GM21423 (cell line): ENCODE data around the gene BBIP1.

Experiments
- ATAC-seq: cut with Tn5 transposase; IDR thresholded peaks from one replicate; pipeline ENCODE4 v1.9.1; 2021; ENCODE audit warnings: mild to moderate bottlenecking, moderate library complexity; ENCODE audit not compliant: unreplicated experiment

The BBIP1 gene

DNA sequence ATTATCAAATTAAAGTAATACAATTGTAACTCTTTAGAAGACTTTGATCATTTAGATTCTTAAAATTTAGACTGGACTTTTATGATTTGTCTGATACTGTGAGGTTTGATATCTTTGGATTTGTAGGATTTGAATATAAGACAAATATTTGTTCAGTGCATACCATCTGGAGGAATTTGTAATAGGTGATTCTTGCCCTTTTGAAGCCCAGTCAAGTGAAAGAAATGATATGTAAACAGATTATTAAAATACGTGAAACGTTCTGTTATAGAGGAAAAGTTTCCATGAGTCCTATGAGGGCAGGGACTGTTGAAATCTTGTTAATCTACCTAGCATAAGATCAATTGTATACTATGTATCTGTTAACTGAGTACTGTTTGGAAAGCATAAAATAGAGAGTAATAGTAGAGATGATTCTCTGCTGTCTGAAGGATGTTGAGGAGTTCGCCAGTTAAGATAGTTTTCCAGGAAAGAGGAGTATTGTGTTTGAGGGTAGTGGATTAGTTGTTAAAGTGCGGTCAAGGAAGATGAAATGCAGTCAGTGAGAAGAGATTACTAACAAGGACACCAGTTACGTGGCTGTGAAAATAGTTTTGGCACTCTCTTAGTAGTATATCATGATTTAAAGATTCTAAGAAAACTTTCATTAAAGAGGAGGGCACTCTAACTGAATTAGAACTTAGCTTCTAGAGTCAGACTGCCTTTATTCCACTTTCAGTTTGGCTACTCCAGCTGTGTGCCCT is 32.9 kb downstream of the BBIP1 start:
- ATAC-seq = no peak

GRCh38 chr10:110883924-110884323 is 35.1 kb downstream of the BBIP1 start:
- ATAC-seq = no peak

DNA sequence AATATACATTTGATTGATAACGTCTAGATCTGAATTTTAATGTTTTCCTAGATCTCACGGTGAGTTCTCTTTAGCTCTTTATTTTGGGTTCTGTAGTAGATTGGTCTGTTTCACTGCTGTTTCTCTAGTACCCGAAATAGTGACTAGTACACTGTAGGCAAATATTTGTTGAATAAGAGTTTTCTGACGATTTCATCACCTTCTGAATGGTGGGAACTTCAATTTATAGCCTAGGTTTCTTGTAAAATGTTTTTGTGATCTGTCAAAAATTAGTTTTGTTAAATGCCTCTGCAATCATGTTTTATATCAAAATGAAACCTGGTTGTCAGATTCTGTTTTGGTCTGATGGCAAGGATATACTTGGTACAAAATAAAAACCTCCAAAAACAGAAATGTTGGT is 37.1 kb downstream of the BBIP1 start:
- no peak for ATAC-seq

- no peak for ATAC-seq
Measured at GRCh38 chr10:110881247-110881646, 37.7 kb downstream of the BBIP1 start.

GRCh38 chr10:110880012-110880411 is 39.0 kb downstream of the BBIP1 start:
- no peak for ATAC-seq

- no peak for ATAC-seq
Measured at GRCh38 chr10:110876788-110877187, 42.2 kb downstream of the BBIP1 start.

GRCh38 chr10:110876000-110876399 is 43.0 kb downstream of the BBIP1 start:
- no peak for ATAC-seq

GRCh38 chr10:110873951-110874350 is 45.0 kb downstream of the BBIP1 start:
- no peak for ATAC-seq

DNA sequence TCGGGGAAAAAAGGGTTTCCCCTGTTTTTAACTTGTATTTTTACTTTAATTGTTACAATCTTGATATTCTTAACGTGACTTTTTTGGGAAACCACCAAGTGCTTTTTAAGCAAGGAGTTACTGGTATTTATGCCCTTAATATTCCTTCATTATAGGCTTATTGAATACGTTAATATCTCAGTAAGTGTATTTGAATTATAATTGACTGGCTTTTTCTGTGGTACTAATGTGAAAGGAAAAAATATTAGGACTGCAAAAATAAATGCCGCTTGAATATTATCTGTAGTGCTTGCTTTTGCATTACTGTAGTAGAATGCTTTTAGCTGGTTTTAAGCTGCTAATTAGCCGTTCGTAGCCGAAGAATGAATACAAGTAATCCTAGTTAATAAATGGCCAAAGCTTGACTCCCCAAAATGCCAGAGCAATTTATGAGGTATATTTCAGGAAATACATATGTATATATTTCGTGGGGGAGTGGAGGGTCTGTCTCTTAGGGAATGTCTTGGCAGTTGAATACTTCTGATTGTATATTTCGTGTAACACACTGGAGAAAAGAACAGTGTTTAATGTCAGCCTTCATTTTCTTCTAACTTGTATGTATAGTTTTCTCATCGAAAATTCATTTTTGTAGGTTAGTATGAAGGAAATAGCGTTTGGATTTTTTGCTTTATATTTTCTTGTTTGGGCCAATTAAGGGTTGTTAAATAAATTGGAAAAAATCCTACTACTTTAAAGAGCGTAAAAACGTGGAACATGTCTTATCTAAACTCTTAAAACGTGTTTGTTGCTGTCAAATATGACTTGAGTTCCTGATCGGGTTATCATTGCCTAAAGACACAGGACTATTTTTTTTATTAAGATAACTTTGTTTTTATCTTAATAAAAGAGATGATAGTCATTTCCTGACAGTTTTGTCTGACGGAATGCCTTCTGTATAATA is 45.7 kb downstream of the BBIP1 start:
- no peak for ATAC-seq

- ATAC-seq = peak; percentile 37
Measured at GRCh38 chr10:110872145-110872983, 46.6 kb downstream of the BBIP1 start.

- peak; percentile 72 for ATAC-seq
Measured at GRCh38 chr10:110871298-110872084, 47.5 kb downstream of the BBIP1 start, which contains the start of gene PDCD4. PDCD4 (plus strand) TSS chr10:110871928; CDS start chr10:110876028, 4,100 bp downstream.

DNA sequence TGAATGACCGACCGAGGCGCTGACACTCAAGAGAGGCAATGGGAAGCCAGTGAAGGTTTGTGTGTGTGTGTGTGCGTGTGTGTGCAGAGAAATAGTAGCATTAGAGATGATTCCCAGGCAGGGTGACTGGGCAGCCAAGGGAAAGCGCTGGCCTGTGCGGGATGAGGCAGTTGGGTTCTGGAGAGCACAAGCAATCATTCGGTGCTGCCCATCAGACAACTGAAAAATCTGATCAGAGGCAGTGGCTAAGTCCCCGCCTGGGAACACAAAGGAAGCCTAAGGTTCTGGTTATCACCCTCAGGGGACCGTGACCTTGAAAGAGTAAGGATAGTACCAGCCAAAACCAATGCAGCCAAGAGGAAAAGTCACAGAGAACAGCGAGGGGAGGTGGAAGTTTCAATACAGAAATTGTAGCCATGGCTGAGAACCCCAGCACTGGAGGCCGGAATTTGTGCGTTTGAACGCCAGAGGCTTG is 48.1 kb downstream of the BBIP1 start:
- no peak for ATAC-seq

- ATAC-seq = no peak
Measured at GRCh38 chr10:110868981-110869380, 50.0 kb downstream of the BBIP1 start.

DNA sequence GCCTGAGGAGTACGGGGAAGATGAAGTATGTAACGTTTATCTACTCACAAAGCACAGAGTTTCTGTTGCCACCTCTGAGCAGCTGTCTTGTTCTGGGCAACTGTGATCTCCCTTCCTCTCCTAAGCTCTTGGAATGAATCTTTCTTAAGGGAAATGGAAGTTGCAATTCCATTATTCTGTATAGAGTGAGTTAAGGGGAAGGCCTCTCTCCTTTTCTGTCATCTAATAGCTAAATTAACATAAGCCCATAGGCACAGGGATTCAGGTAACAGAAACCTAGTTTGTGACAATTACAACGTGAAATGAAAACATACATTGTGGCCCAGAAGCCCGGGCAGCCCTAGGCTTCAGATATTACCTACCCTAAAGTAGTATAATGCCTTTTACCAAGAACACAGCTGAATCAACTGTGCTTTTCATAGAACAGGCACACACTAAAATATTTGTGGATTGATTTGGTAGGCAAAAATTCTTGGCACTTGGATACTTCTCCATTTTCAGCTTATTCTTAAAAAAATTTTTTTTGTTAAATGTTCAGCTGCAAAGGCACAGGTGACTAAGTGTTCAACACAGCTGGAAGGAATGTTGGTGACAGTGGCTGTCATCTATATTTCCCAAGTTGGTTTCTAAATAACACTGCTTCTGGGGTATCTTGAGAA is 51.0 kb downstream of the BBIP1 start:
- no peak for ATAC-seq

DNA sequence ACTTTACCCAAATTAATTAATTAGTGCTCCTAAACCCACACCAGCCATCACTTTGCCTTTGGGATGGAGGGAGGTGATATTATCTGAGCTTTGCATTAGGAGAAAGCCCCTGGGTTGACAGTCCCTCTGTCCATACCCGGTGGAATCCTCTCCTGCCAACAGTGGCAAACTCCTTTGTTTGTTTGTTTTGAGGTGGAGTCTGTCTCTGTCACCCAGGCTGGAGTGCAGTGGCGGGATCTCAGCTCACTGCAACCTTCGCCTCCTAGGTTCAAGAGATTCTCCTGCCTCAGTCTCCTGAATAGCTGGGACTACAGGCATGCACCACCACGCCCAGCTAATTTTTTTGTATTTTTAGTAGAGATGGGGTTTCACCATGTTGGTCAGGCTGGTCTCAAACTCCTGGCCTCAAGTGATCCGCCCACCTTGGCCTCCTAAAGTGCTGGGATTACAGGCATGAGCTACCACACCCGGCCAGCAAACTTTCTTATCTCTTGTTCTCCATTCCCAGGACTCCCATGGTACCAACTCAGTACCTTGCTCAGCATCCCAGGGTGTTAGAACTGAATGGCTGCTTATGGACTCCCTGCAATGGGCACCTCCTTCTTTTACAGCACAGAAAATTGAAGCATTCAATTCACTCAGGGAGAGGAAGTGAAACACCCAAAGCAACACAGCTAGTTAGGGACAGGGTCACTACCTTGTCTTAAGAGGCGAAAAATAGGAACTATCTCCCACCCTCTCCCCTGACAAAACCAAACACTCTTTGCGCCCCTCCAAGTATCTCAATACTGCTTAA is 51.8 kb downstream of the BBIP1 start:
- ATAC-seq = peak; percentile 34

- ATAC-seq = peak; percentile 22
Measured at GRCh38 chr10:110865809-110866482, 53.0 kb downstream of the BBIP1 start.

- no peak for ATAC-seq
Measured at GRCh38 chr10:110865186-110865808, 53.7 kb downstream of the BBIP1 start.
